K562 (cell line): ENCODE data around the gene SCAMP3. TPM values are rescaled to one million over a fixed set of nuclear protein-coding genes. Genes with fewer than 3 reads are reported as not detected.

Experiments used
- CBFA2T3 ChIP-seq: fragments of 450-650 bp; IDR thresholded peaks from 2 replicates; pipeline ENCODE4 v1.6.1; 2017
- CBX3 ChIP-seq, 2 experiments: IDR thresholded peaks; 1 replicate in 1 of 2; 2 replicates in 1 of 2; pipeline ENCODE4 v1.6.1; 2012; ENCODE audit warnings: inconsistent platforms in 2 of 2, low read length in 2 of 2, borderline replicate concordance in 1 of 2, control low read depth in 1 of 2
- ETV5 ChIP-seq: sonication (generic); formaldehyde crosslinking; IDR thresholded peaks from 2 replicates; pipeline ENCODE4 v1.4.0; 2020; ENCODE audit warnings: low read depth, mild to moderate bottlenecking, missing genetic modification reagents
- EZH2 ChIP-seq: IDR thresholded peaks from 2 replicates; pipeline ENCODE4 v1.6.1; 2012; ENCODE audit warnings: low read depth, mild to moderate bottlenecking, inconsistent platforms, low read length, borderline replicate concordance
- HMGN3 ChIP-seq: IDR thresholded peaks from 2 replicates; pipeline ENCODE4 v1.6.1; 2011; ENCODE audit warnings: borderline replicate concordance, low read depth, mild to moderate bottlenecking, mixed read lengths, low read length; ENCODE audit not compliant: insufficient read length; ENCODE audit errors: extremely low read depth
- HNRNPUL1 ChIP-seq: fragments of 200-400 bp; formaldehyde crosslinking; IDR thresholded peaks from 2 replicates; pipeline ENCODE4 v1.6.1; 2017; ENCODE audit warnings: low read length
- MTA1 ChIP-seq: fragments of 450-650 bp; IDR thresholded peaks from 2 replicates; pipeline ENCODE4 v1.6.1; 2017; ENCODE audit warnings: borderline replicate concordance
- NONO ChIP-seq, 2 experiments: fragments of 200-400 bp in 1 of 2; fragments of 450-650 bp in 1 of 2; formaldehyde crosslinking in 1 of 2; IDR thresholded peaks; 2 replicates each; pipeline ENCODE4 v1.6.1; 2017; ENCODE audit warnings: low read depth in 2 of 2, mild to moderate bottlenecking in 2 of 2, moderate library complexity in 2 of 2, low read length in 1 of 2
- RBM15 ChIP-seq: fragments of 200-400 bp; formaldehyde crosslinking; IDR thresholded peaks from 2 replicates; pipeline ENCODE4 v1.6.1; 2018; ENCODE audit warnings: mild to moderate bottlenecking, low read length, moderate library complexity; ENCODE audit not compliant: insufficient read depth
- SP2 ChIP-seq: IDR thresholded peaks from 2 replicates; pipeline ENCODE4 v1.6.1; 2011; ENCODE audit warnings: mild to moderate bottlenecking, low read depth, low read length, moderate library complexity; ENCODE audit not compliant: poor library complexity, severe bottlenecking; ENCODE audit errors: extremely low read depth
- ZMIZ1 ChIP-seq, 2 experiments: fragments of 150-350 bp in 1 of 2; IDR thresholded peaks; 2 replicates each; pipeline ENCODE4 v1.6.1; 2012 to 2016; ENCODE audit warnings: low read depth in 2 of 2, low read length in 2 of 2, mild to moderate bottlenecking in 1 of 2, moderate library complexity in 1 of 2
- ZNF212 ChIP-seq: fragments of 450-650 bp; formaldehyde crosslinking; IDR thresholded peaks from 2 replicates; pipeline ENCODE4 v1.4.0; 2020; ENCODE audit warnings: mild to moderate bottlenecking
- ZNF586 ChIP-seq: fragments of 450-650 bp; formaldehyde crosslinking; conservative IDR thresholded peaks from 2 replicates; pipeline ENCODE4 v1.4.0; 2020; ENCODE audit warnings: mild to moderate bottlenecking, moderate library complexity
- ZNF707 ChIP-seq: fragments of 250-450 bp; sonication (Bioruptor Pico); conservative IDR thresholded peaks from 2 replicates; pipeline ENCODE4 v1.8.0; 2022; ENCODE audit warnings: inconsistent platforms, mild to moderate bottlenecking, moderate library complexity
- ZSCAN32 ChIP-seq: fragments of 450-650 bp; formaldehyde crosslinking; IDR thresholded peaks from 2 replicates; pipeline ENCODE4 v1.4.0; 2020; ENCODE audit warnings: mild to moderate bottlenecking, moderate library complexity
- polyA plus RNA-seq, 8 experiments: library from polyadenylated mRNA; depleted of rRNA in 4 of 8; stranded (reverse) in 5 of 8; unstranded in 3 of 8; fragments of >200 nt; fragmentation: Nextera tagmentation in 2 of 8; fragmentation: Illumina TruSeq in 1 of 8; extraction: Ambion mirVana in 2 of 8; extraction: Trizol in 1 of 8; gene quantifications; 2 replicates each; pipeline versions ENCODE4 v1.2.1 to v1.2.3, GENCODE V29; 2011 to 2014; ENCODE audit warnings: inconsistent platforms in 1 of 8, missing spikeins in 1 of 8
- total RNA-seq, 7 experiments: library from RNA; depleted of rRNA in 6 of 7; stranded (reverse); fragments of >200 nt in 6 of 7; fragmentation: Illumina TruSeq in 2 of 7; extraction: Trizol in 2 of 7; gene quantifications; 2 replicates each; pipeline versions ENCODE4 v1.2.1 to v1.2.3, GENCODE V29; 2011 to 2021; ENCODE audit warnings: low replicate concordance in 1 of 7
- TF ChIP-seq, protein P1 (sequence below): fragments of 250-450 bp; sonication (Bioruptor Pico); IDR thresholded peaks from 2 replicates; pipeline ENCODE4 v1.4.0; 2020; ENCODE audit warnings: borderline replicate concordance
- TF ChIP-seq, protein P2 (sequence below): sonication (generic); formaldehyde crosslinking; IDR thresholded peaks from 2 replicates; pipeline ENCODE4 v1.8.0; 2022; ENCODE audit warnings: mild to moderate bottlenecking, missing genetic modification reagents

SCAMP3 gene
- total and polyA plus RNA-seq, 9 of the 15 experiments (the other 6 are each of a cell fraction or from before 2014, with no cell fraction given): 14.2 to 131 (median 86.1) TPM

DNA sequence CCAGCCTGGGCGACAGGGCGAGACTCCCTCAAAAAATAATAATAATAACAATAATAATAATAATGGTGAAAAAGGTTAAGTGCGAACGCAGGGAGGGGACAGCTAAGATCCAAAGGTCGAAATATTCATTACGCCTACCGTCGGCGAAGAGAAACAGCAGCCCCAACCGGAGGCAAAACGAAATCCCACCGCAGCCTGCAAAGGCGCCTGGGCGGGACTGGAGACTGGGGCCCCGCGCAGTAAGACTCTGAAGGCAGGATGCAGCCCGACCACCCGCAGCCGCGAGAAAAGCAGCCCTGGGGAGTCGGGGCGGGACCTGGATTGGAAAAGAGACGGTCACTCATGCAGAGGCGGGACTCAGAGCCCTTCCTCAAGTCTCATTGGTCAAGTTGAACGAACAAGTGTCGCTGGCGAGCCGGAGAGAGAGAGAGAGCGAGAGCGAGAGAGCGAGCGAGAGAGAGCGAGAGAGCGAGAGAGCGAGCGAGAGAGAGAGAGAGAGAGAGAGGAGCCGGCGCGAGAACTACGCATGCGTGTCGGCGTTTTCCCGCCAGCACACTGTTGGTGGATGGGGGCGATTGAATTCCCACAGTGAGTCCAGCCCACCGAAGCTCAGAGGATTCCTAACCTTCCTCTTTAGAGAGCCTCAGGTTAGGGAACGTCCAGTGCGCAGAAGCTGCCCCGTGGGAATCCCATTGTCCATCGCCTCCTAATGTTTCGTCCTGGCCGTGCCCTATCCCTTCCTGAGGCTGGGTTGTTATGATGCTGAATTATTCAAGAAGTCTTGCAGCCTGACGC is 17.6 kb downstream of the SCAMP3 start (continued):
- TF ChIP-seq, protein P1, sequence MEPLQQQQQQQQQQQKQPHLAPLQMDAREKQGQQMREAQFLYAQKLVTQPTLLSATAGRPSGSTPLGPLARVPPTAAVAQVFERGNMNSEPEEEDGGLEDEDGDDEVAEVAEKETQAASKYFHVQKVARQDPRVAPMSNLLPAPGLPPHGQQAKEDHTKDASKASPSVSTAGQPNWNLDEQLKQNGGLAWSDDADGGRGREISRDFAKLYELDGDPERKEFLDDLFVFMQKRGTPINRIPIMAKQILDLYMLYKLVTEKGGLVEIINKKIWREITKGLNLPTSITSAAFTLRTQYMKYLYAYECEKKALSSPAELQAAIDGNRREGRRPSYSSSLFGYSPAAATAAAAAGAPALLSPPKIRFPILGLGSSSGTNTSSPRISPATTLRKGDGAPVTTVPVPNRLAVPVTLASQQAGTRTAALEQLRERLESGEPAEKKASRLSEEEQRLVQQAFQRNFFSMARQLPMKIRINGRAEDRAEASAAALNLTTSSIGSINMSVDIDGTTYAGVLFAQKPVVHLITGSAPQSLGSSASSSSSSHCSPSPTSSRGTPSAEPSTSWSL (CRISPR knock-in tag): no peak; the same call in 1 of the 2 replicates
- peak; percentile 68 for TF ChIP-seq SP2
- TF ChIP-seq CBX3 (IDR thresholded peaks at IDR 0.05; ENCODE audit: borderline replicate concordance in 1 of 2, low read length in 2 of 2): peak in 1 of 2 experiments; percentile 91; a peak in 2 of 3 replicates
- peak; percentile 57; the same call in 1 of the 2 replicates for TF ChIP-seq ZNF707
- peak in 1 of 2 experiments; percentile 95; a peak in 1 of 4 replicates for TF ChIP-seq NONO (IDR thresholded peaks at IDR 0.05; ENCODE audit: low read depth in 2 of 2, low read length in 1 of 2)
- TF ChIP-seq ETV5 (CRISPR knock-in tag): peak; percentile 88
- peak; percentile 82 for TF ChIP-seq HMGN3
- TF ChIP-seq MTA1: peak; percentile 97
- no peak for TF ChIP-seq ZSCAN32 (CRISPR knock-in tag)
- TF ChIP-seq ZNF212: peak; percentile 100
- TF ChIP-seq, protein P2, sequence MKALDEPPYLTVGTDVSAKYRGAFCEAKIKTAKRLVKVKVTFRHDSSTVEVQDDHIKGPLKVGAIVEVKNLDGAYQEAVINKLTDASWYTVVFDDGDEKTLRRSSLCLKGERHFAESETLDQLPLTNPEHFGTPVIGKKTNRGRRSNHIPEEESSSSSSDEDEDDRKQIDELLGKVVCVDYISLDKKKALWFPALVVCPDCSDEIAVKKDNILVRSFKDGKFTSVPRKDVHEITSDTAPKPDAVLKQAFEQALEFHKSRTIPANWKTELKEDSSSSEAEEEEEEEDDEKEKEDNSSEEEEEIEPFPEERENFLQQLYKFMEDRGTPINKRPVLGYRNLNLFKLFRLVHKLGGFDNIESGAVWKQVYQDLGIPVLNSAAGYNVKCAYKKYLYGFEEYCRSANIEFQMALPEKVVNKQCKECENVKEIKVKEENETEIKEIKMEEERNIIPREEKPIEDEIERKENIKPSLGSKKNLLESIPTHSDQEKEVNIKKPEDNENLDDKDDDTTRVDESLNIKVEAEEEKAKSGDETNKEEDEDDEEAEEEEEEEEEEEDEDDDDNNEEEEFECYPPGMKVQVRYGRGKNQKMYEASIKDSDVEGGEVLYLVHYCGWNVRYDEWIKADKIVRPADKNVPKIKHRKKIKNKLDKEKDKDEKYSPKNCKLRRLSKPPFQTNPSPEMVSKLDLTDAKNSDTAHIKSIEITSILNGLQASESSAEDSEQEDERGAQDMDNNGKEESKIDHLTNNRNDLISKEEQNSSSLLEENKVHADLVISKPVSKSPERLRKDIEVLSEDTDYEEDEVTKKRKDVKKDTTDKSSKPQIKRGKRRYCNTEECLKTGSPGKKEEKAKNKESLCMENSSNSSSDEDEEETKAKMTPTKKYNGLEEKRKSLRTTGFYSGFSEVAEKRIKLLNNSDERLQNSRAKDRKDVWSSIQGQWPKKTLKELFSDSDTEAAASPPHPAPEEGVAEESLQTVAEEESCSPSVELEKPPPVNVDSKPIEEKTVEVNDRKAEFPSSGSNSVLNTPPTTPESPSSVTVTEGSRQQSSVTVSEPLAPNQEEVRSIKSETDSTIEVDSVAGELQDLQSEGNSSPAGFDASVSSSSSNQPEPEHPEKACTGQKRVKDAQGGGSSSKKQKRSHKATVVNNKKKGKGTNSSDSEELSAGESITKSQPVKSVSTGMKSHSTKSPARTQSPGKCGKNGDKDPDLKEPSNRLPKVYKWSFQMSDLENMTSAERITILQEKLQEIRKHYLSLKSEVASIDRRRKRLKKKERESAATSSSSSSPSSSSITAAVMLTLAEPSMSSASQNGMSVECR (CRISPR knock-in tag): peak; percentile 91
- TF ChIP-seq EZH2: no peak
- no peak for TF ChIP-seq ZNF586 (CRISPR knock-in tag)
- no peak for TF ChIP-seq RBM15
- TF ChIP-seq CBFA2T3: peak; percentile 72
- 0 out of 2 replicates have a peak, but pooled peaks have one; percentile 63 for TF ChIP-seq HNRNPUL1
- TF ChIP-seq ZMIZ1 (IDR thresholded peaks at IDR 0.05; ENCODE audit: low read depth in 2 of 2, low read length in 2 of 2): peak in 1 of 2 experiments; percentile 84; a peak in 2 of 4 replicates
